ENCODE results near the gene C19orf44. TPM values are rescaled to one million over a fixed set of nuclear protein-coding genes. Genes with fewer than 3 reads are reported as not detected.

Gene C19orf44
- total and polyA plus RNA-seq, 2 experiments from 2014 or later, result 2.5 to 5.9 TPM

GRCh38 chr19:16463341-16463990 lies 32.7 kb upstream of the C19orf44 start (continued):
- TF ChIP-seq POLR2AphosphoS5 (IDR thresholded peaks at IDR 0.05; ENCODE audit: low read depth) (no peak), CREB1 (CRISPR knock-in tag; IDR thresholded peaks at IDR 0.05; ENCODE audit: low read depth) (no peak)

DNA sequence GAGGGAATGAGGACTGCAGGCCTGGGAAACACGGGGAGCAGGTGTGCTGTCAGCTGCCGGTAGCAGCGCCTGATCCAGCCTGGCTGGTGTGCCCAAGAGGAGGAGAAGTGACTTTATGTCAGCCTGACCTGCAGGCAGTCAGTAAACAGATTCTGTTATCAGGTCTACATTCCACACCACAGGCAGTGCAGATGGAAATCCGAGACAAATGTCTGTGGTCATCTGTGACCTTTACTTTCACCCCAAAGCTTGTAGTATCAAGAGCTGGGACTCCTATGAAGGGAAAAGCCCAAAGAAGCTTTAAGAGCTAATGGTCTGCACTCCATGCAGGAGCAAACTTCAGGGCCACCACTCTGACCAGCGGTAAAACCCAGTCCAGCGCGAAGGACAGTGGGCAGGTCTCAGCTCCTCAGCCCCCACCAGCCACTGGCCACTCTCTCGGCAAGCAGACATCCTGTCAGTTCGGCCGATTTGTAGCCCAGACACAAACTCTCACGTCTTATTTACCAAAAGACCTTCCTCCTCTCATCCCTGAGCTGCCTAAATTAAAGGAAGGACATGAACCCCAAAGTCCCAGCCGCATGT lies 32.1 kb upstream of the C19orf44 start:
- DNase-seq (ENCODE audit: low spot score) (no peak), ATAC-seq (no peak)
- no peaks in the 10 kb centered on the region for H3K9me3 Mint-ChIP-seq
- TF ChIP-seq, protein P1, sequence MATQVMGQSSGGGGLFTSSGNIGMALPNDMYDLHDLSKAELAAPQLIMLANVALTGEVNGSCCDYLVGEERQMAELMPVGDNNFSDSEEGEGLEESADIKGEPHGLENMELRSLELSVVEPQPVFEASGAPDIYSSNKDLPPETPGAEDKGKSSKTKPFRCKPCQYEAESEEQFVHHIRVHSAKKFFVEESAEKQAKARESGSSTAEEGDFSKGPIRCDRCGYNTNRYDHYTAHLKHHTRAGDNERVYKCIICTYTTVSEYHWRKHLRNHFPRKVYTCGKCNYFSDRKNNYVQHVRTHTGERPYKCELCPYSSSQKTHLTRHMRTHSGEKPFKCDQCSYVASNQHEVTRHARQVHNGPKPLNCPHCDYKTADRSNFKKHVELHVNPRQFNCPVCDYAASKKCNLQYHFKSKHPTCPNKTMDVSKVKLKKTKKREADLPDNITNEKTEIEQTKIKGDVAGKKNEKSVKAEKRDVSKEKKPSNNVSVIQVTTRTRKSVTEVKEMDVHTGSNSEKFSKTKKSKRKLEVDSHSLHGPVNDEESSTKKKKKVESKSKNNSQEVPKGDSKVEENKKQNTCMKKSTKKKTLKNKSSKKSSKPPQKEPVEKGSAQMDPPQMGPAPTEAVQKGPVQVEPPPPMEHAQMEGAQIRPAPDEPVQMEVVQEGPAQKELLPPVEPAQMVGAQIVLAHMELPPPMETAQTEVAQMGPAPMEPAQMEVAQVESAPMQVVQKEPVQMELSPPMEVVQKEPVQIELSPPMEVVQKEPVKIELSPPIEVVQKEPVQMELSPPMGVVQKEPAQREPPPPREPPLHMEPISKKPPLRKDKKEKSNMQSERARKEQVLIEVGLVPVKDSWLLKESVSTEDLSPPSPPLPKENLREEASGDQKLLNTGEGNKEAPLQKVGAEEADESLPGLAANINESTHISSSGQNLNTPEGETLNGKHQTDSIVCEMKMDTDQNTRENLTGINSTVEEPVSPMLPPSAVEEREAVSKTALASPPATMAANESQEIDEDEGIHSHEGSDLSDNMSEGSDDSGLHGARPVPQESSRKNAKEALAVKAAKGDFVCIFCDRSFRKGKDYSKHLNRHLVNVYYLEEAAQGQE (IDR thresholded peaks at IDR 0.05; ENCODE audit: unreplicated experiment), result no peak
- no peak for TF ChIP-seq EZH2 (IDR thresholded peaks at IDR 0.05; ENCODE audit: low read depth, unreplicated experiment)
- TF ChIP-seq EZH2phosphoT487 (IDR thresholded peaks at IDR 0.05; ENCODE audit: unreplicated experiment), result no peak
- no peak for TF ChIP-seq ZNF462 (CRISPR knock-in tag; IDR thresholded peaks at IDR 0.05)
- TF ChIP-seq CREB1 (CRISPR knock-in tag; IDR thresholded peaks at IDR 0.05; ENCODE audit: low read depth), result no peak
- TF ChIP-seq JUNB (IDR thresholded peaks at IDR 0.05; ENCODE audit: unreplicated experiment), result no peak
- no peak for TF ChIP-seq POLR2AphosphoS5 (IDR thresholded peaks at IDR 0.05; ENCODE audit: low read depth)
- TF ChIP-seq NANOG (IDR thresholded peaks at IDR 0.05; ENCODE audit: borderline replicate concordance), result no peak
- TF ChIP-seq CTCF (conservative IDR thresholded peaks at IDR 0.05; ENCODE audit: low read depth in 2 of 2), result no peak
- TF ChIP-seq ZNF331 (CRISPR knock-in tag; IDR thresholded peaks at IDR 0.05; ENCODE audit: low read depth), result no peak
- TF ChIP-seq ZNF114 (CRISPR knock-in tag; IDR thresholded peaks at IDR 0.05), result no peak
- TF ChIP-seq STAT1 (IDR thresholded peaks at IDR 0.05; ENCODE audit: unreplicated experiment), result no peak
- no peaks in the 10 kb centered on the region for H3K27me3 ChIP-seq (ENCODE audit: insufficient read depth)
- peaks cover 4% of the 10 kb centered on the region; the same call in 2 of the 3 replicates for H3K36me3 Mint-ChIP-seq (ENCODE audit: low read depth)
- H3K9me2 ChIP-seq (ENCODE audit: insufficient read depth), result no peaks in the 10 kb centered on the region
- H3K4me1 Mint-ChIP-seq, result peaks cover 36% of the 10 kb centered on the region
- H3K27ac Mint-ChIP-seq, result no peak overlapping the region
- no peaks in the 10 kb centered on the region for H3F3A ChIP-seq (replicated peaks; ENCODE audit: low read depth)
- H2AFZ ChIP-seq, result no peak overlapping the region
- no peak overlapping the region for H3K4me3 Mint-ChIP-seq
- 0 out of 2 replicates have a peak overlapping the region, but pooled peaks have one; percentile 14 for H3K27ac ChIP-seq (ENCODE audit: low read depth)
- peaks cover 100% of the 10 kb centered on the region for H3K79me2 ChIP-seq (replicated peaks; ENCODE audit: insufficient read depth)
- no peaks in the 10 kb centered on the region for H3K36me3 ChIP-seq (ENCODE audit: insufficient read depth)
- no peak overlapping the region for H3K4me3 ChIP-seq
- peaks cover 8% of the 10 kb centered on the region; the same call in 1 of the 2 replicates for H3K4me1 ChIP-seq (ENCODE audit: insufficient read depth)
- no peak overlapping the region for H3K4me2 ChIP-seq
- peaks cover 9% of the 10 kb centered on the region for H3K27me3 Mint-ChIP-seq (ENCODE audit: insufficient read depth, low read depth, poor library complexity)
- H4K20me1 ChIP-seq (replicated peaks; ENCODE audit: insufficient read depth), result peaks cover 48% of the 10 kb centered on the region
